Endodermal cell (in vitro differentiated cells): ENCODE measurements around the gene FAM193B. TPM values are rescaled to one million over a fixed set of nuclear protein-coding genes. Genes with fewer than 3 reads are reported as not detected.

Experiments used
- DNase-seq: peaks from one replicate; pipeline ENCODE4 v3.0.0-alpha.2; 2017
- H3K27ac ChIP-seq: 2 replicates; pipeline ENCODE4 v1.5.1; 2013; ENCODE audit warnings: mild to moderate bottlenecking, low read depth, low read length, moderate library complexity
- H3K27me3 ChIP-seq: 2 replicates; pipeline ENCODE4 v1.6.1; 2013; ENCODE audit warnings: mild to moderate bottlenecking, low read length, moderate library complexity; ENCODE audit not compliant: insufficient read depth, control insufficient read depth, poor library complexity, severe bottlenecking
- H3K36me3 ChIP-seq: 2 replicates; pipeline ENCODE4 v1.7.0; 2013; ENCODE audit warnings: mild to moderate bottlenecking, low read length, moderate library complexity; ENCODE audit not compliant: control insufficient read depth, insufficient read depth
- H3K4me1 ChIP-seq: one replicate; pipeline ENCODE4 v1.7.0; 2013; ENCODE audit warnings: low read length; ENCODE audit not compliant: control insufficient read depth, insufficient read depth
- H3K4me3 ChIP-seq: 2 replicates; pipeline ENCODE4 v1.5.1; 2013; ENCODE audit warnings: mild to moderate bottlenecking, low read length, moderate library complexity
- H3K9ac ChIP-seq: 2 replicates; pipeline ENCODE4 v1.6.1; 2013; ENCODE audit warnings: mild to moderate bottlenecking, low read length, moderate library complexity; ENCODE audit not compliant: poor library complexity, severe bottlenecking; ENCODE audit errors: extremely low read depth
- H3K9me3 ChIP-seq: 2 replicates; pipeline ENCODE4 v1.6.1; 2013; ENCODE audit warnings: mild to moderate bottlenecking, low read length, moderate library complexity; ENCODE audit not compliant: control insufficient read depth
- H3K27ac Mint-ChIP-seq: 2 replicates; pipeline ENCODE4 v1.8.0; 2020; ENCODE audit warnings: mixed read lengths
- H3K27me3 Mint-ChIP-seq: 2 replicates; pipeline ENCODE4 v1.8.0; 2021; ENCODE audit warnings: mild to moderate bottlenecking, mixed read lengths; ENCODE audit not compliant: insufficient read depth
- H3K36me3 Mint-ChIP-seq: 2 replicates; pipeline ENCODE4 v1.8.0; 2020; ENCODE audit warnings: low read depth, mixed read lengths
- H3K4me1 Mint-ChIP-seq: 2 replicates; pipeline ENCODE4 v1.8.0; 2020; ENCODE audit warnings: mixed read lengths
- H3K4me3 Mint-ChIP-seq: 2 replicates; pipeline ENCODE4 v1.8.0; 2020; ENCODE audit warnings: mild to moderate bottlenecking, moderate library complexity, mixed read lengths
- H3K9me3 Mint-ChIP-seq: 2 replicates; pipeline ENCODE4 v1.8.0; 2020; ENCODE audit warnings: mild to moderate bottlenecking, mixed read lengths
- CTCF ChIP-seq: fragments of 200-600 bp; sonication (generic); conservative IDR thresholded peaks from 2 replicates; pipeline ENCODE4 v1.5.0; 2021; ENCODE audit warnings: antibody characterized with exemption, mild to moderate bottlenecking
- WGBS, 2 experiments: methylation state at CpG; one replicate each; pipeline versions ENCODE4 v1.1.5 to v1.1.7; 2013; ENCODE audit warnings: missing lambda C conversion rate in 2 of 2, mixed read lengths in 1 of 2; ENCODE audit not compliant: insufficient coverage in 1 of 2, insufficient read length in 1 of 2; 5-methylcytosine and 5-hydroxymethylcytosine counted together
- total RNA-seq, 2 donors: library from RNA; stranded (reverse); fragmentation: NEBNext Ultra II Directional in 1 of 2; extraction: Animal tissue kit (Norgen Biotek cat#: 25700) in 1 of 2; gene quantifications; 2 replicates in 1 of 2; 3 replicates in 1 of 2; pipeline ENCODE4 v1.2.1, GENCODE V29; 2021

FAM193B gene
- total RNA-seq, 2 donors from 2014 or later, result 112 to 115 TPM

GRCh38 chr5:177602458-177602830 lies 48.1 kb upstream of the FAM193B start:
- Histone ChIP-seq H3K9ac (no peak overlapping the region), H3K9me3 (no peaks in the 10 kb centered on the region), H3K4me1 (peaks cover 3% of the 10 kb centered on the region), H3K27me3 (no peaks in the 10 kb centered on the region), H3K27ac (no peak overlapping the region), H3K4me3 (no peak overlapping the region), H3K36me3 (no peaks in the 10 kb centered on the region)
- TF ChIP-seq CTCF, result no peak
- H3K9me3 Mint-ChIP-seq, result no peaks in the 10 kb centered on the region
- peaks cover 23% of the 10 kb centered on the region for H3K36me3 Mint-ChIP-seq
- peaks cover 13% of the 10 kb centered on the region for H3K4me1 Mint-ChIP-seq
- no peak for DNase-seq
- 93 to 95% methylated on average over 4 of the region's 4 CpGs for WGBS, 2 experiments
- H3K27ac Mint-ChIP-seq, result no peak overlapping the region
- H3K27me3 Mint-ChIP-seq, result peaks cover 4% of the 10 kb centered on the region
- H3K4me3 Mint-ChIP-seq, result no peak overlapping the region

DNA sequence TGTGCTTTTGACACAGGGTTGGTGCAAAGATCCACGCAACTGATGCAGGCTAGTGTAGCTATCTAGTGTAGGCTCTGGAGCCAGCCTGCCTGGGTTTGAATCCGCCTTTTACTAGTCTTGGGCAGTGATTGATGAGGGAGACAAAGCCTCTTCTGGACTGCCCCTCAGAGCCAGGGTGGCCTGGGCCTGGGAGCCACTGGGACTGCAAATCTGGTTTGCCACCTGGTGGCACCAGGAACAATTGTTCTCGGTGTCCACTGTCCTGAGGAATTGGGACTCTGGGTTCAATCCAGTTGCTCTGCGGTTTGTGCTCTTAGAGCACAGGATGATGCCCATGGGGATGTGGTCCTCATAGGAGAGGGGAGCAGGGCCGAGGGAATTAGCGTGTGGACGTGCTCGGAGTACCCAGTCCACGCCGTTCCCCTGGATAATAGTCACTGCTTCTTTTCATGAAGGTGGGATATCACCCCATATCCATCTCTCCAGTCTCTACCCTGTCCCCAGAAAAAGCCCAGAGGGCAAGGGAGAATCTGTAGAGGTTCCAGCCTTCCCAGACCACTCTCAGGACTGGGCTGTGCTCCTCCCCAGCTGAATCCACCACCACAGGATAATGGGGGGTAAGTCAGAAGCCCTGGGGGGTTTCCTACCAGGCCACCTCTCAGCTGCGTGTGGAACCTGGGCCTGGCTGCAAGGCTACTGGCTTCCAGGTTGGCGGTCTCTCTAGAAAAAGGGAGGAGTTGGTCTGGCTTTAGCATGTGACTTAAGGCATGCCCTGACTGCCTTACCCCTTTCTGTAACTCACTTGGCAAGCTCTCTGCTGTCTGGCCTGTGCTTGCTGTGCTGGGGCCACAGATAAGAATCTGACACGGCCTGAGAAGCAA lies 47.5 kb upstream of the FAM193B start:
- Mint-ChIP-seq H3K36me3 (peaks cover 25% of the 10 kb centered on the region), H3K4me1 (peaks cover 11% of the 10 kb centered on the region), H3K9me3 (no peaks in the 10 kb centered on the region), H3K27me3 (peaks cover 4% of the 10 kb centered on the region), H3K4me3 (peak overlapping the region; percentile 80), H3K27ac (no peak overlapping the region)
- no peak for DNase-seq
- TF ChIP-seq CTCF, result peak; percentile 62
- Histone ChIP-seq H3K9ac (no peak overlapping the region), H3K27me3 (no peaks in the 10 kb centered on the region), H3K4me3 (no peak overlapping the region), H3K9me3 (no peaks in the 10 kb centered on the region), H3K36me3 (peaks cover 1% of the 10 kb centered on the region), H3K27ac (no peak overlapping the region), H3K4me1 (peaks cover 3% of the 10 kb centered on the region)
- 90 to 99% methylated on average over 10 to 13 of the region's 13 CpGs for WGBS, 2 experiments

DNA sequence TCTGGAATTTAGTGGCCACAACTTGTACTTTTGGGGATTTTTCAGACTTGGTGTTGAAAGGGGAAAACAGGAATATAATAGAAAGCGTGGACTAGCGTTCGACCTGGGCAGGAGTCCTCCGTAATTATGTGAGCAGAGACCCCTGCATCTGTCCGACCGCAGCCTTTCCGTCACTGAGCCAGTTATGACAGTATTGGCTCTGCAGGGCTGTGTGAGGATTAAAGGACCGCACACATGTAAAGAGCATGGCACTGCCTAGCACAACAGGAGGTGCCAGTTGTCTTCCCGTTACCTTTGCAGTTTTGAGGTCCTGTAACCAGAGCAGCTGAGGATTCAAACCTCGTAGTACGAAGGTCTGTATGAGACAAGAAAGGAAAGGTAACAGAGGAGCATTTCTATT lies 46.8 kb upstream of the FAM193B start:
- H3K4me3 Mint-ChIP-seq, result peak overlapping the region; percentile 80
- H3K36me3 ChIP-seq, result peaks cover 8% of the 10 kb centered on the region
- no peak overlapping the region for H3K27ac ChIP-seq
- peaks cover 11% of the 10 kb centered on the region for H3K4me1 Mint-ChIP-seq
- peak overlapping the region; percentile 92 for H3K4me3 ChIP-seq
- TF ChIP-seq CTCF, result no peak
- H3K36me3 Mint-ChIP-seq, result peaks cover 28% of the 10 kb centered on the region
- H3K27me3 Mint-ChIP-seq, result peaks cover 4% of the 10 kb centered on the region
- H3K4me1 ChIP-seq, result peaks cover 3% of the 10 kb centered on the region
- WGBS, 2 experiments, result 93% methylated on average over 9 to 11 of the region's 11 CpGs
- no peaks in the 10 kb centered on the region for H3K9me3 ChIP-seq
- no peak for DNase-seq
- H3K27me3 ChIP-seq, result no peaks in the 10 kb centered on the region
- H3K9ac ChIP-seq, result no peak overlapping the region
- H3K9me3 Mint-ChIP-seq, result no peaks in the 10 kb centered on the region
- H3K27ac Mint-ChIP-seq, result peak overlapping the region; percentile 86
